ENCODE data around the gene DSTYK.

GRCh38 chr1:205183676-205184335 lies 27.7 kb downstream of the DSTYK start:
- no peak for TF ChIP-seq POLR2AphosphoS5 (IDR thresholded peaks at IDR 0.05; ENCODE audit: borderline replicate concordance, low read depth, low read length)
- no peak for TF ChIP-seq EZH2 (IDR thresholded peaks at IDR 0.05)
- no peak for TF ChIP-seq FOXP2 (optimal IDR thresholded peaks at IDR 0.05; ENCODE audit: control extremely low read depth, extremely low read length, insufficient read depth)

All from SK-N-MC (cell line).